Pancreas (tissue), 10 donors: ENCODE data around the gene CORO1A. TPM values are rescaled to one million over a fixed set of nuclear protein-coding genes. Genes with fewer than 3 reads are reported as not detected.
A peak's percentile ranks its signal among the peaks of the same experiment; 100 is the strongest.
"Not testable (repeated sequence)": the region's sequence is repeated elsewhere in the genome, so short reads cannot be mapped to it uniquely, and the experiment has no call there.

Source experiments
- ATAC-seq, 4 donors: fragments of 200-7000 bp; cut with Tn5 transposase; one replicate each; pipeline versions ENCODE4 v1.8.0 to v1.9.1; 2020; ENCODE audit warnings: mild to moderate bottlenecking in 4 of 4, moderate library complexity in 4 of 4
- DNase-seq, 6 donors: peaks; one replicate each; pipeline ENCODE4 v3.0.0-alpha.2; 2020
- FAIRE-seq: peaks from 2 replicates; lab custom pipeline; 2012; peaks lifted over from hg19 to GRCh38; lab: Jason Lieb, UNC
- H3K27ac ChIP-seq, 4 donors: fragments of 200-600 bp; sonication (generic); 1 replicate in 3 of 4; 2 replicates in 1 of 4; pipeline versions ENCODE4 v1.5.0 to v1.8.0; 2020
- H3K27me3 ChIP-seq, 4 donors: fragments of 200-600 bp; one replicate each; pipeline ENCODE4 v1.8.0; 2021
- H3K36me3 ChIP-seq, 3 donors: fragments of 200-600 bp; sonication (generic) in 1 of 3; one replicate each; pipeline versions ENCODE4 v1.5.0 to v1.8.0; 2020 to 2021
- H3K4me1 ChIP-seq, 3 donors: fragments of 200-600 bp; one replicate each; pipeline ENCODE4 v1.8.0; 2021
- H3K4me3 ChIP-seq, 4 donors: fragments of 200-600 bp; sonication (generic) in 2 of 4; one replicate each; pipeline versions ENCODE4 v1.5.0 to v1.8.0; 2020 to 2021
- H3K9me3 ChIP-seq, 4 donors: fragments of 200-600 bp; one replicate each; pipeline ENCODE4 v1.8.0; 2021
- WGBS, 2 donors: extraction: QIAGEN DNeasy Blood & Tissue Kit; methylation state at CpG; one replicate each; pipeline ENCODE4 v1.1.7; 2013; 5-methylcytosine and 5-hydroxymethylcytosine counted together
- intact Hi-C, 3 donors: fragments of 100-400 bp; cut with DNase I; formaldehyde crosslinking; loops; one replicate each; pipeline versions ENCODE4 v1.11.1 to v1.14.2; 2022
- polyA plus RNA-seq, 2 donors: library from polyadenylated mRNA; stranded (reverse); fragments of 200-250 nt; gene quantifications; one replicate each; pipeline ENCODE4 v1.2.3, GENCODE V29; 2013
- total RNA-seq, 6 donors: library from RNA; stranded (reverse); fragmentation: NEBNext Ultra II Directional in 4 of 6; extraction: Animal tissue kit (Norgen Biotek cat#: 25700) in 4 of 6; gene quantifications; one replicate each; pipeline versions ENCODE4 v1.2.1 to v1.2.4, GENCODE V29; 2021 to 2023
- donor health status: healthy with polysubstance abuse.
- donor health status: DM: no; HTN: no; CAD: no; lungs with moderate emphysema.
- donor health status: DM: no; HTN: no; CAD: no.
- donor health status: control.
- donor health status: control.
- donor health status: Bipolar disorder and iron deficiency.
- donor health status: DM: yes; HTN: yes; CAD: no.
- donor health status: DM: no; HTN: no; CAD: no.
- donor health status: DM: no; HTN: no; CAD: no.
- donor health status: DM: yes; HTN: yes; CAD: no.

CORO1A gene
- total and polyA plus RNA-seq, 8 donors = 2.1 to 26.4 (median 11.3) TPM

DNA sequence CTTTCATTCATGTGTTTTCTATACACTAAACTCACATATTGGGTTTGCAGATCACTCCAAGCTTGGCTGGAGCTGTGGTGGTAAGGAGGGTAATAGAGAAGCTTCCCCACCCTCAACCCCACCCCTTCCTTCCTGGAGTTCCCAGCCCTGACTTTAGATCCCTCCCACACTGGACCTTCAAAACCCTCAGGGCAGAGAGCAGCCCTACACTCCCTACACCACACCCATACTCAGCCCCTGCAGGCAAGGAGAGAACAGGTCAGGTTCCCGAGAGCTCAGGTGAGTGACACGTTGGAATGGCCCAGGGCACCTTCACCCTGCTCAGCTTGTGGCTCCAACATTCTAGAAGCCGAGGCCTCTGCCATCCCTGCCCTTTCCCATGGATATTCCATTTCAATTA is 15.6 kb downstream of the CORO1A start, which contains the start of gene SULT1A3:
Gene SULT1A3, plus strand, starts transcription at position 207 of the 400 bp plus-strand sequence. CDS start 1,474 bp downstream, outside the sequence.
- H3K27ac ChIP-seq, DNase-seq, H3K9me3 ChIP-seq, intact Hi-C loops, FAIRE-seq, H3K4me3 ChIP-seq, H3K36me3 ChIP-seq, H3K4me1 ChIP-seq, H3K27me3 ChIP-seq: not testable (repeated sequence)
- whole genome bisulfite sequencing, 2 donors = no CpG with 5 or more reads among the region's 3 CpGs
- peak in 1 of 4 donors; percentile 0 for ATAC-seq

DNA sequence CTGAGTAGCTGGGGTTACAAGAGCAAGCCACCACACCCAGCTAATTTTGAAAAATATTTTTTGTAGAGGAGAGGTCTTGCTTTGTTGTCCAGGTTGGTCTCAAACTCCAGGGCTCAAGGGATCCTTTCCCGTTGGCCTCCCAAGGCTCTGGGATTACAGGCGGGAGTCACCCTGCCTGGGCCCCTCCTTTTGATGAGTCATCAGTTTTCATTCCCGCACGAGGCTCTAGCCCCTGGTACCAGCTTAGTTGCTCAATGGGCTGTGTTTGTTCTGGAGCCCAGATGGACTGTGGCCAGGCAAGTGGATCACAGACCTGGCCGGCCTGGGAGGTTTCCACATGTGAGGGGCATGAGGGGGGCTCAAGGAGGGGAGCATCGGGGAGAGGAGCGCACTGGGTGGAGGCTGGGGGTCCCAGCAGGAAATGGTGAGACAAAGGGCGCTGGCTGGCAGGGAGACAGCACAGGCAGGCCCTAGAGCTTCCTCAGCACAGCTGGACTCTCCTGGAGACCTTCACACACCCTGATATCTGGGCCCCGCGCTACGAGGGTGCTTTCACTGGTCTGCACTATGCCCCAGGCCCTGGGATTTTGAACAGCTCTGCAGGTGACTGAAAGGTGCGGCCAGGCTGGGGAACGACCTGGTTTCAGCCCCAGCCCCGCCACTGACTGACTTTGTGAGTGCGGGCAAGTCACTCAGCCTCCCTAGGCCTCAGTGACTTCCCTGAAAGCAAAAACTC is 16.4 kb downstream of the CORO1A start:
- DNase-seq, H3K9me3 ChIP-seq, H3K36me3 ChIP-seq, H3K27ac ChIP-seq, H3K4me1 ChIP-seq, H3K27me3 ChIP-seq, H3K4me3 ChIP-seq, intact Hi-C loops, FAIRE-seq: not testable (repeated sequence)
- ATAC-seq = peak; percentile 76 to 81 (median 80)
- whole genome bisulfite sequencing, 2 donors = no CpG with 5 or more reads among the region's 15 CpGs

DNA sequence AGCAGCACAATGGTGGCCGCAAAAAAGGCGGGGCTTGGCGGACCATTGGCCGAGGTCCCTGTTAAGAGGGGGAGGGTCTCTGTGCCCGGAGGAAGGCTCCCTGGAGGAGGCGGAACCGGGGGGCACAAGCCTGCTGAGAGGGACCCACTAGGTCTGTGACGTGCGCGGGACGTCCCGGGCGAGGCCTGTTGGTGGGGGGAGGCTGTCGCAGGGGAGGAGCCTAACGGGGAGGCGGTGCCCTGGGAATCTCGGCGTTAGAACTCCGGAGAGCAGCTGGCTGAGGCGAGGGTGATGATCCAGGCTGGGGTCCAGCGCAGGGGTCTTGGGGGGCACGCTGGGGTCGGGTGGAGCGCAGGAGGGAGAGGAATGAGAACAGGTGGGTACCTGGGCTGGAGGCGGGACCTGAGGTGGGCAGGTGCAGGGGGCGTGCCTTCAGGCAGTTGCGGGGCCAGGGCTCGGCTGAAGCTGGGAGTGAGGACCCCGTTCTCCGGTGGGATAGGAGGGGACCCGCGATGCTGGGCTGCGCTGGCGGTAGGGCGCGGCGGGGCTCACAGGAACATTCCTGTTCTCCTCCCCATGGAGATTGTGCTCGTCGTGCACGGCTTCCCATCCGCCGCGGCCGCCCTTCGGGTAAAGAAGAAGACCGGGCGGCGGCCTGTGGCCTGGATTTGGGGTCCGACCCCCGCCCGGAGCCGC is 22.3 kb downstream of the CORO1A start:
- DNase-seq = peak; percentile 4 to 72 (median 15)
- H3K36me3 ChIP-seq, FAIRE-seq, H3K9me3 ChIP-seq, intact Hi-C loops, H3K27ac ChIP-seq, H3K27me3 ChIP-seq, H3K4me1 ChIP-seq: not testable (repeated sequence)
- 0 to 2% methylated on average over 14 to 20 of the region's 52 CpGs for WGBS, 2 donors
- peak; percentile 67 to 79 (median 72) for ATAC-seq
- H3K4me3 ChIP-seq = peak overlapping the region; percentile 35 to 49 (median 48)

DNA sequence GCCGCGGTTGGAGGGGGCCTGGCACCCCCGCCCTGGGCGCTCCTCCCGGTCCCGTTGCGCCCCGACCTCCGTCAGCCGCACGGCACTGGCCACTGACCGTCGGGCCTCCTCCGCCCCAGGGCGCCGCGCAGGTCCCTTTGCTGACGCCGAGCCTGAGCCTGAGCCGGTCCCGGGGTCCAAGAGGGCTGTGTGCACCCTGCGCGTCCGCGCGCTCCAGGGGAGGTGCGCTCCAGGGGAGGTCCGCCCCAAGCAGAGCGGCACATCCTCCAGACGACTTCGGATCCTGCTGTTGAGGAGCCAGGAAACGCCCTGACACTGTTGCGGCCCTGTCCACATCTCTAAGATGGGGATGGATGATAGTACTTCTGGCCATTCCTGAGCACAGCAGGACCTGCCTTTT is 22.9 kb downstream of the CORO1A start:
- H3K27ac ChIP-seq, H3K36me3 ChIP-seq, FAIRE-seq, H3K27me3 ChIP-seq, intact Hi-C loops, H3K4me1 ChIP-seq, H3K9me3 ChIP-seq, DNase-seq: not testable (repeated sequence)
- WGBS, 2 donors = no CpG with 5 or more reads among the region's 33 CpGs
- peak overlapping the region in 3 of 4 donors; percentile 35 to 49 (median 48) for H3K4me3 ChIP-seq
- ATAC-seq = peak; percentile 21 to 44 (median 36)

DNA sequence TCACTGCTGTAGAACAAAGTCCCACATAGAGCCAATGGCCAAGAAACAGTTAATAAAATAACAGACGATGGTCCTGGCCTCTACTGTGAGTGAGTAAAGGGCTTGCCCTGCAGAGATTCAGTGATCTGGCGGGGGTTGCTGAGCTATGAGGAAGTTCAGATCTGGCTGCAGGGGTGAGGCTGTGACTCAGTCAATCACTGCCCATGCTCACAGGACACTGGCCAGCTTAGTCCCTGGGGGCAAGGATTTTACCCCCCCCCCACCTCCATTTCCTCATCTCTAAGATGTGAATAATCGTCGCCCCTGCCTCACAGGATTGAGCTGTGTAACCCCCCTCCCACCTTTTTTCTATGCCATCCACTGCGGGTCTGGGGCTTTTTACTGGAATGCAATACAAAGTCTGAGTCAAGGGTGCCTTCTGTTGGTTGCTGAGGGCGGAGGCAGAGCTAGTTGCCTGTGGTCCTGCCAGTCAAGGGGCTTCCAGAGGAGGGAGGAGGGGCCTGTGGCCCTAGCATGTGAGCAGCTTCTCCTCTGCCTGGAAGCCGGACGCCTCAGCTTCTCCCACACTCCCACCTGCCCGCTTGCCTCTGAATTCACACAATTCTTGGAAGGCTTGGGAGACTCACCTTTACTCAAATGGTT is 23.8 kb downstream of the CORO1A start:
- DNase-seq = peak in 4 of 6 donors; percentile 2 to 13 (median 6)
- H3K27ac ChIP-seq, H3K36me3 ChIP-seq, intact Hi-C loops, H3K9me3 ChIP-seq, H3K27me3 ChIP-seq, H3K4me1 ChIP-seq, FAIRE-seq, H3K4me3 ChIP-seq: not testable (repeated sequence)
- peak in 3 of 4 donors; percentile 31 to 63 (median 60) for ATAC-seq
- 18 to 47% methylated on average over 2 of the region's 9 CpGs for WGBS, 2 donors

DNA sequence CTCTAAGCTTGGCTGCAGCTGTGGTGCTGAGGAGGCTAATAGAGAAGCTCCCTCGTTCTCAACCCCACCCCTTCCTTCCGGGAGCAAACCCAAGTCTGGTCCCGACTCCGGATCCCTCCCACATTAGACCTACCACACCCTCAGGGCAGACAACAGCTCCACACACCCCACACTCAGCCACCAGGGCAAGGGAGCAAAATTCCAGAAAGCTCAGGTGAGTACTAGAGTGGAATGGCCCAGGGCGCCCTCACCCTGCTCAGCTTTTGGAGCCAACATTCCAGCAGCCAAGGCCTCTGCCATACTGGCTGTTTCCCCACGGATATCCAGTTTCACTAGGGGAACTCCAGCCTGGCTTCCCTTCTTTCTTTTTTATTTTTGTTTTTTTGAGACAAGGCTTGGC is 25.6 kb downstream of the CORO1A start:
- H3K27me3 ChIP-seq, H3K27ac ChIP-seq, FAIRE-seq, H3K4me1 ChIP-seq, intact Hi-C loops, H3K36me3 ChIP-seq, H3K9me3 ChIP-seq, H3K4me3 ChIP-seq: not testable (repeated sequence)
- 14 to 16% methylated on average over 4 of the region's 6 CpGs for WGBS, 2 donors
- ATAC-seq (peak; percentile 33 to 59 (median 50)), DNase-seq (peak in 5 of 6 donors; percentile 5 to 30 (median 23))

DNA sequence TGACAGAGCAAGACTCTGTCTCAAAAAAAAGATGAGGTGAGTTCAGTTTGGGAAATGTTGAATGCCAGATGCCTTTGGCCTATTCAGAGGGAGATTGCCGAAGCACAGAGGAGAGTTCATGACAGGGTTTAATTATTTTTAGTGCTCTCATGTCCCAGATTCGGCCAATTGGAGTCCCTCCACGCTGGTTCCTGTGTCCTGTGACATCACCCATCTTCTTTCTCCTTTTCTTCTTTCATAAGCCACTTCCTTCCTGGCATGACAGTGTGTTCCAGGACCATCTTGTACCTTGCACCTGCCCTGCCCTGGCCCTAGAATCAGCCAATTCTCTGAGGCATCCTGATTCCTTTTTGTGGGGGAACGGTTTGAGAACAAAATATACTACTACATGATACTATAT is 28.0 kb downstream of the CORO1A start:
- FAIRE-seq, H3K36me3 ChIP-seq, ATAC-seq, H3K4me3 ChIP-seq, intact Hi-C loops, DNase-seq, H3K27ac ChIP-seq, H3K4me1 ChIP-seq, H3K27me3 ChIP-seq, H3K9me3 ChIP-seq: not testable (repeated sequence)
- no CpG with 5 or more reads among the region's 4 CpGs for WGBS, 2 donors

DNA sequence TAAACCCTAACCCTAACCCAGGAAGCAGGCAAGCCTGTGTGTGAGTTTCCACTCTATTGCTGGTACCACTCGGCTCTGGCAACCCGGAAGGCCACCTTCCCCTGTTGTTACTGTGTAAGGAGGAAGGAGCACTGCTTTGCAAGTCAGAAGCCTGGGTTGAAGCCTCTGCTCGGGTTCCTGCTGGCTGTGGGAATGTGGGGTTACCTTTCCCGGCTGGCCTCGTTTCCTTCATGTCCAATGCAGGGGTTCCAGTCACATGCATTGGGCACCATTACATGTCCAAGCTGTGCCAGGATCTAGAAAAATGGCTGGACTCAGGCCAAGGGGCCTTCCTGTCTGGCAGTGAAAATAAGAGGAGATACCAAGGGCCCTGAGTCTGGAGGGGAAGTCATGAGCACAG is 33.7 kb downstream of the CORO1A start:
- intact Hi-C loops, FAIRE-seq, H3K4me3 ChIP-seq, H3K27me3 ChIP-seq, ATAC-seq, H3K4me1 ChIP-seq, H3K36me3 ChIP-seq, H3K9me3 ChIP-seq, H3K27ac ChIP-seq: not testable (repeated sequence)
- 60 to 76% methylated on average over 3 of the region's 5 CpGs for WGBS, 2 donors
- DNase-seq = peak in 3 of 6 donors; percentile 4 to 10 (median 6)

Other genes with a start within 250 kb of the CORO1A start
- 10 to 100 TPM; 58.3 to 79.8 (median 68.1) TPM for gene TMEM219, start 221.5 kb upstream of the CORO1A start, total RNA-seq
- 100 to 1,000 TPM; 112 to 114 TPM for gene TMEM219, start 221.5 kb upstream of the CORO1A start, polyA plus RNA-seq
- gene TAOK2, start 209.7 kb upstream of the CORO1A start, total RNA-seq = 10 to 100 TPM; 13.5 to 26.1 (median 16.1) TPM
- gene TAOK2, start 209.7 kb upstream of the CORO1A start, polyA plus RNA-seq = 10 to 100 TPM; 28.7 to 41.1 TPM
- gene HIRIP3, start 188.0 kb upstream of the CORO1A start, total RNA-seq = 1 to 10 TPM; 4.4 to 9.5 (median 6.2) TPM
- 10 to 100 TPM in 1 of 2 donors, 1 to 10 TPM in 1; 9.5 to 16.8 TPM for gene HIRIP3, start 188.0 kb upstream of the CORO1A start, polyA plus RNA-seq
- 10 to 100 TPM; 24.0 to 46.8 (median 30.1) TPM for gene INO80E, start 187.4 kb upstream of the CORO1A start, total RNA-seq
- 100 to 1,000 TPM in 1 of 2 donors, 10 to 100 TPM in 1; 51.0 to 113 TPM for gene INO80E, start 187.4 kb upstream of the CORO1A start, polyA plus RNA-seq
- gene DOC2A, start 172.6 kb upstream of the CORO1A start, total RNA-seq = 1 to 10 TPM in 1 of 6 donors, under 1 TPM in 5; 0.19 to 1.9 (median 0.40) TPM
- gene DOC2A, start 172.6 kb upstream of the CORO1A start, polyA plus RNA-seq = 1 to 10 TPM; 2.6 to 4.4 TPM
- not detected for gene C16orf92, start 160.4 kb upstream of the CORO1A start, total RNA-seq
- gene C16orf92, start 160.4 kb upstream of the CORO1A start, polyA plus RNA-seq = not detected
- gene TLCD3B, start 152.3 kb upstream of the CORO1A start, total RNA-seq = under 1 TPM in 3 of 6 donors, not detected in 3; 0.20 to 0.28 (median 0.24) TPM
- gene TLCD3B, start 152.3 kb upstream of the CORO1A start, polyA plus RNA-seq = 1 to 10 TPM in 1 of 2 donors, under 1 TPM in 1; 0.95 to 2.1 TPM
- gene ALDOA, start 117.8 kb upstream of the CORO1A start, total RNA-seq = 100 to 1,000 TPM; 234 to 425 (median 329) TPM
- gene ALDOA, start 117.8 kb upstream of the CORO1A start, polyA plus RNA-seq = 100 to 1,000 TPM; 304 to 349 TPM
- gene PPP4C, start 107.6 kb upstream of the CORO1A start, total RNA-seq = 10 to 100 TPM; 21.7 to 43.2 (median 27.1) TPM
- gene PPP4C, start 107.6 kb upstream of the CORO1A start, polyA plus RNA-seq = 10 to 100 TPM; 47.2 to 53.7 TPM
- 1 to 10 TPM; 1.3 to 3.0 (median 1.7) TPM for gene TBX6, start 91.7 kb upstream of the CORO1A start, total RNA-seq
- gene TBX6, start 91.7 kb upstream of the CORO1A start, polyA plus RNA-seq = 1 to 10 TPM; 2.3 to 3.6 TPM
- 10 to 100 TPM; 18.6 to 57.1 (median 35.5) TPM for gene YPEL3, start 87.4 kb upstream of the CORO1A start, total RNA-seq
- gene YPEL3, start 87.4 kb upstream of the CORO1A start, polyA plus RNA-seq = 100 to 1,000 TPM; 127 to 134 TPM
- gene GDPD3, start 70.1 kb upstream of the CORO1A start, total RNA-seq = 1 to 10 TPM in 4 of 6 donors, under 1 TPM in 2; 0.41 to 3.5 (median 1.3) TPM
- 1 to 10 TPM; 3.6 to 7.4 TPM for gene GDPD3, start 70.1 kb upstream of the CORO1A start, polyA plus RNA-seq
- 10 to 100 TPM; 19.8 to 34.1 (median 22.8) TPM for gene MAPK3, start 60.4 kb upstream of the CORO1A start, total RNA-seq
- gene MAPK3, start 60.4 kb upstream of the CORO1A start, polyA plus RNA-seq = 10 to 100 TPM; 24.4 to 38.2 TPM
- gene BOLA2B, start 10.1 kb downstream of the CORO1A start, total RNA-seq = 10 to 100 TPM; 17.3 to 39.1 (median 30.6) TPM
- 100 to 1,000 TPM in 1 of 2 donors, 10 to 100 TPM in 1; 77.2 to 138 TPM for gene BOLA2B, start 10.1 kb downstream of the CORO1A start, polyA plus RNA-seq
- gene SLX1A, start 10.3 kb downstream of the CORO1A start, total RNA-seq = 10 to 100 TPM in 4 of 6 donors, 1 to 10 TPM in 2; 9.0 to 25.0 (median 14.0) TPM
- 10 to 100 TPM; 61.8 to 63.8 TPM for gene SLX1A, start 10.3 kb downstream of the CORO1A start, polyA plus RNA-seq
- gene SULT1A3, start 15.7 kb downstream of the CORO1A start, total RNA-seq = 10 to 100 TPM in 1 of 6 donors, 1 to 10 TPM in 5; 1.0 to 14.7 (median 4.8) TPM
- gene SULT1A3, start 15.7 kb downstream of the CORO1A start, polyA plus RNA-seq = 100 to 1,000 TPM in 1 of 2 donors, 10 to 100 TPM in 1; 64.5 to 106 TPM
- 10 to 100 TPM in 1 of 6 donors, 1 to 10 TPM in 4, under 1 TPM in 1; 0.70 to 14.4 (median 5.3) TPM for gene NPIPB13, start 64.9 kb downstream of the CORO1A start, total RNA-seq
- 1 to 10 TPM; 6.9 to 10.0 TPM for gene NPIPB13, start 64.9 kb downstream of the CORO1A start, polyA plus RNA-seq
- gene CD2BP2, start 171.7 kb downstream of the CORO1A start, total RNA-seq = 10 to 100 TPM; 24.8 to 36.5 (median 29.6) TPM
- 10 to 100 TPM; 29.2 to 34.5 TPM for gene CD2BP2, start 171.7 kb downstream of the CORO1A start, polyA plus RNA-seq
- gene TBC1D10B, start 186.9 kb downstream of the CORO1A start, total RNA-seq = 10 to 100 TPM; 14.5 to 23.3 (median 15.2) TPM
- gene TBC1D10B, start 186.9 kb downstream of the CORO1A start, polyA plus RNA-seq = 10 to 100 TPM; 26.9 to 28.2 TPM
- gene MYL11, start 191.2 kb downstream of the CORO1A start, total RNA-seq = under 1 TPM in 3 of 6 donors, not detected in 3; 0.24 to 0.84 (median 0.38) TPM
- under 1 TPM; 0.30 to 0.31 TPM for gene MYL11, start 191.2 kb downstream of the CORO1A start, polyA plus RNA-seq
- 1 to 10 TPM in 5 of 6 donors, under 1 TPM in 1; 0.63 to 1.8 (median 1.2) TPM for gene SEPTIN1, start 199.0 kb downstream of the CORO1A start, total RNA-seq
- 1 to 10 TPM; 2.1 to 3.3 TPM for gene SEPTIN1, start 199.0 kb downstream of the CORO1A start, polyA plus RNA-seq
- gene ZNF48, start 211.8 kb downstream of the CORO1A start, total RNA-seq = 1 to 10 TPM; 4.0 to 6.5 (median 4.6) TPM
- 1 to 10 TPM; 3.1 to 5.0 TPM for gene ZNF48, start 211.8 kb downstream of the CORO1A start, polyA plus RNA-seq
- 1 to 10 TPM; 1.5 to 5.0 (median 3.1) TPM for gene ZNF771, start 224.0 kb downstream of the CORO1A start, total RNA-seq
- 1 to 10 TPM; 3.0 to 3.8 TPM for gene ZNF771, start 224.0 kb downstream of the CORO1A start, polyA plus RNA-seq
- 10 to 100 TPM; 12.2 to 20.7 (median 16.6) TPM for gene DCTPP1, start 246.4 kb downstream of the CORO1A start, total RNA-seq
- gene DCTPP1, start 246.4 kb downstream of the CORO1A start, polyA plus RNA-seq = 10 to 100 TPM; 12.2 to 16.9 TPM